HepG2 (cell line): ENCODE results near the gene NCKAP1. TPM values are rescaled to one million over a fixed set of nuclear protein-coding genes. Genes with fewer than 3 reads are reported as not detected.

Source experiments
- ATAC-seq: fragments of 200-7000 bp; cut with Tn5 transposase; 3 replicates; pipeline ENCODE4 v1.9.1; 2020; ENCODE audit warnings: mild to moderate bottlenecking, moderate library complexity
- BruUV-seq: library from RNA; stranded (reverse); fragments of 400-500 nt; replicated peaks from 2 replicates; lab custom pipeline; 2021; lab: Mats Ljungman, UMichigan
- CTCF ChIA-PET: fragments of 300-600 bp; formaldehyde crosslinking; extraction: SDS; loops from one replicate; lab custom pipeline; 2021; ENCODE audit warnings: low total read pairs, inconsistent platforms, low intra/inter-chr PET ratio; lab: Yijun Ruan, JAX
- POLR2A ChIA-PET: fragments of 350-600 bp; sonication (Branson Sonifier 250); formaldehyde crosslinking; loops from one replicate; lab custom pipeline; 2020; ENCODE audit warnings: antibody characterized with exemption, inconsistent platforms; lab: Yijun Ruan, JAX
- DNase-seq: peaks from one replicate; pipeline ENCODE4 v3.0.0-alpha.2; 2015; ENCODE audit warnings: low spot score
- FAIRE-seq: peaks from 3 replicates; lab custom pipeline; 2011; peaks lifted over from hg19 to GRCh38; lab: Jason Lieb, UNC
- H2AFZ ChIP-seq: one replicate; pipeline ENCODE4 v1.6.1; 2011; ENCODE audit warnings: low read length, inconsistent platforms
- H3K27ac ChIP-seq: fragments of 300-600 bp; 3 replicates; pipeline ENCODE4 v1.8.0; 2011; ENCODE audit warnings: mixed run types, mild to moderate bottlenecking, mixed read lengths, low read length, inconsistent platforms; ENCODE audit not compliant: insufficient read depth; ENCODE audit errors: extremely low read length
- H3K27me3 ChIP-seq, 2 experiments: fragments of 200-600 bp in 1 of 2; 2 replicates in 1 of 2; 3 replicates in 1 of 2; pipeline versions ENCODE4 v1.6.0 to v1.8.0; 2011; ENCODE audit warnings: low read length in 2 of 2, mild to moderate bottlenecking in 2 of 2, moderate library complexity in 2 of 2, inconsistent platforms in 1 of 2; ENCODE audit not compliant: insufficient read depth in 2 of 2, control insufficient read depth in 1 of 2
- H3K36me3 ChIP-seq, 2 experiments: fragments of 200-600 bp in 1 of 2; replicated peaks in 1 of 2; 2 replicates in 1 of 2; 3 replicates in 1 of 2; pipeline versions ENCODE4 v1.5.1 to v1.8.0; 2011; ENCODE audit warnings: low read length in 2 of 2, inconsistent platforms in 1 of 2; ENCODE audit not compliant: insufficient read depth in 2 of 2, control insufficient read depth in 1 of 2
- H3K4me1 ChIP-seq: 2 replicates; pipeline ENCODE4 v1.5.1; 2012; ENCODE audit warnings: low read length, inconsistent platforms; ENCODE audit not compliant: insufficient read depth
- H3K4me2 ChIP-seq: 2 replicates; pipeline ENCODE4 v1.6.0; 2011; ENCODE audit warnings: low read depth, low read length, inconsistent platforms
- H3K4me3 ChIP-seq, 3 experiments: fragments of 200-600 bp in 1 of 3; sonication (generic), shearing (Covaris generic) in 1 of 3; replicated peaks in 1 of 3; 2 replicates each; pipeline ENCODE4 v1.5.1; 2011 to 2016; ENCODE audit warnings: low read length in 3 of 3, inconsistent platforms in 2 of 3, low read depth in 2 of 3, mild to moderate bottlenecking in 2 of 3, control low read depth in 1 of 3, mixed read lengths in 1 of 3; ENCODE audit not compliant: insufficient read depth in 1 of 3
- H3K79me2 ChIP-seq: one replicate; pipeline ENCODE4 v1.6.1; 2011; ENCODE audit warnings: low read length, inconsistent platforms; ENCODE audit not compliant: insufficient read depth
- H3K9ac ChIP-seq: 2 replicates; pipeline ENCODE4 v1.6.0; 2011; ENCODE audit warnings: mild to moderate bottlenecking, low read depth, low read length, inconsistent platforms; ENCODE audit not compliant: insufficient read depth
- H3K9me3 ChIP-seq: 2 replicates; pipeline ENCODE4 v1.5.1; 2012; ENCODE audit warnings: mild to moderate bottlenecking, low read length
- H4K20me1 ChIP-seq: 2 replicates; pipeline ENCODE4 v1.6.0; 2011; ENCODE audit warnings: inconsistent platforms, mild to moderate bottlenecking, low read length, moderate library complexity; ENCODE audit not compliant: insufficient read depth
- ELF4 ChIP-seq: sonication (generic); formaldehyde crosslinking; IDR thresholded peaks from 2 replicates; pipeline ENCODE4 v1.5.0; 2020; ENCODE audit warnings: missing genetic modification reagents, mild to moderate bottlenecking, moderate library complexity, borderline replicate concordance
- HIVEP1 ChIP-seq: sonication (generic); formaldehyde crosslinking; IDR thresholded peaks from 2 replicates; pipeline ENCODE4 v1.4.0; 2020; ENCODE audit warnings: mild to moderate bottlenecking, missing genetic modification reagents
- HMG20B ChIP-seq: conservative IDR thresholded peaks from 2 replicates; pipeline ENCODE4 v1.6.1; 2016; ENCODE audit warnings: missing genetic modification reagents, missing compliant biosample characterization
- IRF1 ChIP-seq: sonication (generic); formaldehyde crosslinking; IDR thresholded peaks from 2 replicates; pipeline ENCODE4 v1.4.0; 2020; ENCODE audit warnings: low read depth, mild to moderate bottlenecking, missing genetic modification reagents
- JDP2 ChIP-seq: sonication (generic); formaldehyde crosslinking; IDR thresholded peaks from 2 replicates; pipeline ENCODE4 v1.8.1; 2022; ENCODE audit warnings: missing genetic modification reagents, borderline replicate concordance
- KLF9 ChIP-seq: IDR thresholded peaks from 2 replicates; pipeline ENCODE4 v1.6.1; 2016; ENCODE audit warnings: low read depth
- MAFK ChIP-seq, 2 experiments: IDR thresholded peaks in 1 of 2; conservative IDR thresholded peaks in 1 of 2; 2 replicates each; pipeline ENCODE4 v1.6.1; 2011; ENCODE audit warnings: improper control_type of control experiment in 2 of 2, low read length in 2 of 2
- NONO ChIP-seq, 2 experiments: fragments of 450-650 bp in 1 of 2; sonication (generic) in 1 of 2; formaldehyde crosslinking in 1 of 2; IDR thresholded peaks in 1 of 2; conservative IDR thresholded peaks in 1 of 2; 2 replicates each; pipeline versions ENCODE4 v1.6.1 to v1.8.0; 2017 to 2022; ENCODE audit warnings: mild to moderate bottlenecking in 1 of 2, missing genetic modification reagents in 1 of 2, moderate library complexity in 1 of 2
- ZNF354B ChIP-seq: sonication (generic); formaldehyde crosslinking; IDR thresholded peaks from 2 replicates; pipeline ENCODE4 v1.8.0; 2022; ENCODE audit warnings: mild to moderate bottlenecking, missing genetic modification reagents
- ZNF441 ChIP-seq: sonication (generic); formaldehyde crosslinking; IDR thresholded peaks from 2 replicates; pipeline ENCODE4 v1.7.0; 2021; ENCODE audit warnings: missing genetic modification reagents, borderline replicate concordance
- ZNF598 ChIP-seq: sonication (generic); formaldehyde crosslinking; IDR thresholded peaks from 2 replicates; pipeline ENCODE4 v1.5.1; 2020; ENCODE audit warnings: mild to moderate bottlenecking, missing genetic modification reagents, borderline replicate concordance
- ZNF749 ChIP-seq: sonication (generic); formaldehyde crosslinking; IDR thresholded peaks from 2 replicates; pipeline ENCODE4 v1.8.0; 2022; ENCODE audit warnings: mild to moderate bottlenecking, missing genetic modification reagents, moderate library complexity, borderline replicate concordance
- ZNF781 ChIP-seq: sonication (generic); formaldehyde crosslinking; IDR thresholded peaks from 2 replicates; pipeline ENCODE4 v1.5.1; 2020; ENCODE audit warnings: borderline replicate concordance, mild to moderate bottlenecking, missing genetic modification reagents; ENCODE audit errors: not compliant biosample characterization
- WGBS: methylation state at CpG from one replicate; pipeline ENCODE4 v1.1.6; 2017; ENCODE audit warnings: low lambda C conversion rate; 5-methylcytosine and 5-hydroxymethylcytosine counted together
- in situ Hi-C: cut with HindIII; loops from 2 replicates; pipeline ENCODE4 v1.10.0; 2017; ENCODE audit warnings: low pct_unique_long_range_greater_than_20kb; ENCODE audit not compliant: extremely low pct_ligation_motif_present
- intact Hi-C: fragments of 100-400 bp; cut with micrococcal nuclease; formaldehyde crosslinking; loops from one replicate; pipeline ENCODE4 v1.10.0; 2022; ENCODE audit not compliant: unreplicated experiment
- polyA plus RNA-seq, 8 experiments: library from polyadenylated mRNA; depleted of rRNA in 3 of 8; stranded (reverse) in 7 of 8; unstranded in 1 of 8; fragments of >200 nt; fragmentation: Illumina TruSeq in 4 of 8; extraction: Trizol in 4 of 8; gene quantifications; 2 replicates each; pipeline versions ENCODE4 v1.2.1 to v1.2.3, GENCODE V29; 2011 to 2016; ENCODE audit warnings: low read depth in 4 of 8, missing spikeins in 1 of 8, mixed read lengths in 1 of 8; ENCODE audit not compliant: insufficient read depth in 1 of 8
- total RNA-seq, 5 experiments: library from RNA; depleted of rRNA; stranded (reverse); fragments of >200 nt; fragmentation: Illumina TruSeq; extraction: Trizol; gene quantifications; 2 replicates each; pipeline ENCODE4 v1.2.3, GENCODE V29; 2016; ENCODE audit warnings: low read depth in 1 of 5

Gene NCKAP1
- total and polyA plus RNA-seq, 2 of the 13 experiments (the other 11 are each of a cell fraction or from before 2014, with no cell fraction given), result 72.1 to 96.3 TPM

DNA sequence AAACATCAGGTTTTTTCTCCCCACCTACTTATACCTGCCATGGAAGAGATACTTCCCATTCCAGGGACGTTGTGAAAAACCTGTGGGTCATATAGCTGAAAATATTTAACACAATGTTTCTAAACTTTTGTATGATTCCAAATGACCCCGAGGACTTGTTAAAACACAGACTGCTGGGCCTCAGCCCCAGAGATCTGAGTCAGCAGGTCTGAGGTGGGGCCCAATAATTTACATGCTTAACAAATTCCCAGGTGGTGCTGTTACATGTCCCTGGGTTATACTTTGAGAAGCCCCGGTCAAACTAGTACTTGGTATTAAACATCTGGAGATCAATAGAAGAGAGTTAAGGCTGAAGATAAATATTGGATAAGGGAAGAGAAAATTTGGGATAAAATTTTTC lies 100.4 kb downstream of the NCKAP1 start:
- no peak for ATAC-seq
- in situ Hi-C loops, result no loop called here
- Histone ChIP-seq H3K9me3 (no peaks in the 10 kb centered on the region), H3K4me1 (no peaks in the 10 kb centered on the region), H4K20me1 (no peaks in the 10 kb centered on the region), H3K4me3 (no peak overlapping the region), H3K27me3 (no peaks in the 10 kb centered on the region), H3K4me2 (no peak overlapping the region), H3K9ac (no peak overlapping the region), H2AFZ (no peak overlapping the region), H3K79me2 (no peaks in the 10 kb centered on the region), H3K27ac (no peak overlapping the region)
- no TSS peak for BruUV-seq
- 98% methylated on average over 3 of the region's 3 CpGs for WGBS
- POLR2A ChIA-PET, result no interaction called here
- CTCF ChIA-PET, result no interaction called here
- peak in 1 of 2 experiments; percentile 12; a peak in 1 of 4 replicates for TF ChIP-seq MAFK (conservative IDR thresholded peaks at IDR 0.05 in 1 of 2, IDR thresholded peaks at IDR 0.05 in 1 of 2; ENCODE audit: low read length in 2 of 2)
- no peak for TF ChIP-seq ZNF354B (CRISPR knock-in tag)
- TF ChIP-seq KLF9 (CRISPR knock-in tag), result no peak
- TF ChIP-seq ELF4 (CRISPR knock-in tag), result no peak
- TF ChIP-seq, all 625 proteins: peak for 1
- intact Hi-C loops, result no loop called here
- DNase-seq (no peak), FAIRE-seq (no peak)
- peaks cover 10 to 68% of the 10 kb centered on the region in 2 experiments for H3K36me3 ChIP-seq

DNA sequence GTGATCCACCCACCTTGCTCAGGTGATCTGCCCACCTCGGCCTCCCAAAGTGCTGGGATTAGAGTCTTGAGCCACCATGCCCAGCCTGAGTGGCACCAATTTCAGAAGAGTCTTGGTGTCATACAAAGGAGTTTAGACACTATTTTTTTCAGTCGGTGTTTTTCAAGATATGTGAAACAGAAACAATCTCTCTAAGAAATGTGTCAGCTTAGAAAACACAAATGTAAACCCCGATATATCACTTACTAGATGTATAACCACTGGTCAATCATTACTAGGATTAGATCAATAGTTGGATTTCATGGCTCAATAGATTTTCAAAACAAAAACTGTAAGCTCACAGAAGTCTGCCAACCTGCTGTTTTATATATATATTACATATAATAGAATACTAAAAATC lies 104.6 kb downstream of the NCKAP1 start:
- 91% methylated on average over 3 of the region's 3 CpGs for WGBS
- H3K9ac ChIP-seq, result no peak overlapping the region
- POLR2A ChIA-PET, result no interaction called here
- TF ChIP-seq ZNF598 (CRISPR knock-in tag), result no peak
- no peak for TF ChIP-seq ZNF781 (CRISPR knock-in tag)
- no peak for TF ChIP-seq NONO (IDR thresholded peaks at IDR 0.05)
- TF ChIP-seq NONO (CRISPR knock-in tag; conservative IDR thresholded peaks at IDR 0.05), result no peak
- no peak for TF ChIP-seq HIVEP1
- no peak for TF ChIP-seq IRF1
- no peak for TF ChIP-seq JDP2 (CRISPR knock-in tag)
- no peak for TF ChIP-seq HMG20B (CRISPR knock-in tag)
- no peak for TF ChIP-seq ZNF749 (CRISPR knock-in tag)
- TF ChIP-seq ZNF441 (CRISPR knock-in tag), result no peak
- TF ChIP-seq, all 625 proteins: peak for 0
- Histone ChIP-seq H3K79me2 (no peaks in the 10 kb centered on the region), H3K27ac (no peak overlapping the region), H3K36me3 (peaks cover 11 to 74% of the 10 kb centered on the region in 2 experiments), H3K4me1 (no peaks in the 10 kb centered on the region), H3K4me3 (no peak overlapping the region), H3K9me3 (no peaks in the 10 kb centered on the region), H2AFZ (no peak overlapping the region), H4K20me1 (no peaks in the 10 kb centered on the region; the same call in 1 of the 2 replicates), H3K27me3 (no peaks in the 10 kb centered on the region), H3K4me2 (no peak overlapping the region)
- no peak for FAIRE-seq
- ATAC-seq, result no peak
- CTCF ChIA-PET, result no interaction called here
- DNase-seq, result no peak
- BruUV-seq, result no TSS peak
- in situ Hi-C loops (no loop called here), intact Hi-C loops (loop anchor here (1.0 kb wide), 1 partner anchor 32 kb away; no protein-coding TSS in a partner anchor)
